LNCAP (cell line): ENCODE data around the gene MPHOSPH9.

ENCODE experiments used
- TF ChIP-seq, protein P1 (sequence below): fragments of 450-650 bp; IDR thresholded peaks from 2 replicates; pipeline ENCODE4 v1.5.1; 2017; ENCODE audit warnings: mild to moderate bottlenecking

Gene MPHOSPH9

DNA sequence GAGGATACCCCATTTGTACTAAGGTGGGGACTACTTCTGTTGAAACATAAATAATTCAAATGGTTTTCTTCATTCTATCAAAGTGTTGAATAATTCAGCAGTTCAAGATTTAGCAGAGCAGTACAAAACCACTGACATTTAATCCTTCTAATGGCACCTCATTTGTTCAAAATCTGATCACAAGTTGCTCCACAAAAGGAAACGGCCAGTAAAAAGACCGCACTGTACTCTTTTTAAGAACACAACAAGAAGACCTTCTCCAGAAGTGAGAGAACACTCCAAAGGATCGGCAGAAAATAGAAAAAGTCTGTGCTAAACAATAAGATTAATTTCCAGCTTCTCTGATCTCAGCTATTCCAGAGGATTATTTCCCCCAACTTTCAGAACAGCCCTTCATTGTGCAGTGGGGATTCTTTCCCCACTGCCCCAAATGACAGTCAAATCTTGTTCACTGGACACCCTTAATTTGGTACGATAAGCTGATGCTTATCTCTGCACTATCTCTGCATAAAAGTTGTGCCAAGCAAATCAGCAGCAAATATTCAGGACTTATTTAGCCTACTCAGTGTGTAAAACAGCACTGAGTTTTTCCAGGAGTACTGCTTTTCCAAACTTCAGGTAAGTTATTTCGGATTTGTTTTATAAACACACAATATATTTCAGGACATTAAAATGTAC lies 5.2 kb downstream of the MPHOSPH9 start:
- TF ChIP-seq, protein P1, sequence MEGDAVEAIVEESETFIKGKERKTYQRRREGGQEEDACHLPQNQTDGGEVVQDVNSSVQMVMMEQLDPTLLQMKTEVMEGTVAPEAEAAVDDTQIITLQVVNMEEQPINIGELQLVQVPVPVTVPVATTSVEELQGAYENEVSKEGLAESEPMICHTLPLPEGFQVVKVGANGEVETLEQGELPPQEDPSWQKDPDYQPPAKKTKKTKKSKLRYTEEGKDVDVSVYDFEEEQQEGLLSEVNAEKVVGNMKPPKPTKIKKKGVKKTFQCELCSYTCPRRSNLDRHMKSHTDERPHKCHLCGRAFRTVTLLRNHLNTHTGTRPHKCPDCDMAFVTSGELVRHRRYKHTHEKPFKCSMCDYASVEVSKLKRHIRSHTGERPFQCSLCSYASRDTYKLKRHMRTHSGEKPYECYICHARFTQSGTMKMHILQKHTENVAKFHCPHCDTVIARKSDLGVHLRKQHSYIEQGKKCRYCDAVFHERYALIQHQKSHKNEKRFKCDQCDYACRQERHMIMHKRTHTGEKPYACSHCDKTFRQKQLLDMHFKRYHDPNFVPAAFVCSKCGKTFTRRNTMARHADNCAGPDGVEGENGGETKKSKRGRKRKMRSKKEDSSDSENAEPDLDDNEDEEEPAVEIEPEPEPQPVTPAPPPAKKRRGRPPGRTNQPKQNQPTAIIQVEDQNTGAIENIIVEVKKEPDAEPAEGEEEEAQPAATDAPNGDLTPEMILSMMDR: no peak

DNA sequence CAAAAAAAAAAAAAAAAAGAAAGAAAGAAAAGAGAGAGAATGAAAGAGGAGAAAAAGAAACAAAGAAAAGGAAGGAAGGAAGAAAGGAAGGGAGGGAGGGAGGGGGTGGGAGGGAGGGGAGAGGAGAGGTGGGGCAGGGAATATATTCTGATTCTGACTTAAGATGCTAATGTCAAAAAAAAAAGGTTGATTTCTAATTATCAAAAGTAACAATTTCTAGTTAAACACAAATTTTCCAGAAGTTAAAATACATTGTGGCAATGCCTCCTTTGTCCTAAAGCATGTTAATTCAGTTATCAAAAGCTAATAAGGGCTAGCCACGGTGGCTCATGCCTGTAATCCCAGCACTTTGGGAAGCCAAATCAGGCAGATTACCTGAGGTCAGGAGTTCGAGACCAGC lies 7.5 kb downstream of the MPHOSPH9 start:
- TF ChIP-seq, protein P1: no peak

DNA sequence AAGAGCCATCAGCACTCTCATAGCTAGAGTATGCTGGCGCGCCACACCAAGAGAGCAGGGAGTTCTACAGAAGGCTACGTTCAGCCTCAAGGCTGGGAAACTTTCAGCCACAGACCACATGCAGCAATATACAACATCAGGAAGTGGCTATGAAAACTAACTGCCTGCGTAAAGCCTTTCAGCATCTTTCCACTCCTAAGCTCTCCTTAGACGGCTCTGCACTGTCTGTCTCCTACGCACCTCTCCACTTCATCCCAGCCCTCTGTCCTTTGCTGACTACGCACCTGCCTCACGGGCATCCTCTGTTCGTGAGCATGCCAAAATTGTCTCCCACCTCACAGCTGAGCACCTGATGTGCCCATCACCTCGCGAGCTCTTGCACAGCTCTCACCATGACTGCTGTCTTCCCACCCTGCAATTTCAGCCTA lies 9.7 kb downstream of the MPHOSPH9 start:
- TF ChIP-seq, protein P1: no peak

DNA sequence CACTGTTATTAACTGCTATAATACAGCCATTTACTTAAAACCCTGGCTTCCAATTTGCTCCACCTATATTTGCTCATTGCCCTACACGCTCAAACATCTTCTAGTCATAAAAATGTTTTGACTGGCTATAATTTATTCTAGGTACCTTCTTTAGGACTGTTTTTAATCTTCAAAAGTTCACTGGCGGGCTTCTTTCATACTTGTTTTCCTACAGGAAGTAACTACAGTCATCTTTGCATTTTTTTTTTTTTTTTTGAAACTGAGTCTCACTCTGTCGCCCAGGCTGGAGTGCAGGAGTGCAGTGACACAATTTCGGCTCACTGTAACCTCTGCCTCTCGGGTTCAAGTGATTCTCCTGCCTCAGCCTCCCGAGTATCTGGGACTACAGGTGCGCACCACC lies 32.5 kb downstream of the MPHOSPH9 start:
- TF ChIP-seq, protein P1: no peak

DNA sequence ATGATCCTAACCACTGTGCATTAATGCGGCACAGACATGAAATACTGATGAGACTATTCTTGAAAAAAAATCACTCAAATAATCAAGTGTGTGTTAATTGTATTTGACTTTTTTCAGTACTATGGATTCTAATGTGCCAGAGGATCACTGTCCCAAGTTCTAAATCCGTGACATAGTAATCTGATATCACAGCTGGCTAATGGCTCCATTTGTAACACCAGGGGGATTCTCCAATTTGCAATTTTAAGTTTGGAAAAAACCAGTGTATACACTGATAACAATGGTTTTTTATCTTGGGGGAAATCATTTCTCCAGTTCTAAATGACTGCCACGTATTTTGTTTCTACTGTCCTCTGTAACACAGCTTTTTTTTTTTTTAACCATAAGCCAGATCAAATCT lies 33.0 kb downstream of the MPHOSPH9 start:
- TF ChIP-seq, protein P1: no peak

DNA sequence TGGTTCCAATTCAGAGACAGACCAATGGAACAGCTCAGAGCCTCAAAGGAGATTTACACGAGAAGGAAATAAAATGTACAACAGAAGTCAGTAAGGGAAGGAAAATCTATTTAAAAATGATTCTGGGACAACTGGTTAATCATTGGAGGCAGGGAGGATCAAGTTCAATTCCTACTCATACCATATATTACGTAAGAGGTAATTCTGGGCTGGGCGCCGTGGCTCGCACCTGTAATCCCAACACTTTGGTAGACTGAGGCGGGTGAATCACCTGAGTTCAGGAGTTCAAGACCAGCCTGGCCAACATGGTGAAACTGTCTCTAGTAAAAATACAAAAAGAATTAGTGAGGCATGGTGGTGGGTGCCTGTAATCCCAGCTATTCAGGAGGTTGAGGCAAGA lies 45.3 kb downstream of the MPHOSPH9 start:
- TF ChIP-seq, protein P1: no peak

DNA sequence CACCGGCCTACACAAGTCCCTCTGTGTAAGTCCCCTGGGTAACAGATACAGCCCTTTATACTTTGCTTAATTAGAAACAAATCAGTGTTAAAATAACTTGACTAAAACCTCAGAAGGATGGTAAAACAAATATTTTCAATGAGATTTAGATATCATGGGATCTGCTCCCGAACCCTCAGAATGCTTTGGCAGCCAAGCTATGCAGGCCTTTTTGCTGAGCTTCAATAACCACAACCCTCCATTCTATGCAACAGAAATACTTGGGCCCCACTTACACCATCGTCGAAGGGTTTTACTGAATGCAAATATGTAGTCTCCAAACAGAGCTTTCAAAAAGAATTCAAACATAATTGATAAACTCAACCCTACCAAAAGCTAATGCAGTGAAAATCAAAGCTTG lies 52.8 kb downstream of the MPHOSPH9 start:
- TF ChIP-seq, protein P1: no peak

DNA sequence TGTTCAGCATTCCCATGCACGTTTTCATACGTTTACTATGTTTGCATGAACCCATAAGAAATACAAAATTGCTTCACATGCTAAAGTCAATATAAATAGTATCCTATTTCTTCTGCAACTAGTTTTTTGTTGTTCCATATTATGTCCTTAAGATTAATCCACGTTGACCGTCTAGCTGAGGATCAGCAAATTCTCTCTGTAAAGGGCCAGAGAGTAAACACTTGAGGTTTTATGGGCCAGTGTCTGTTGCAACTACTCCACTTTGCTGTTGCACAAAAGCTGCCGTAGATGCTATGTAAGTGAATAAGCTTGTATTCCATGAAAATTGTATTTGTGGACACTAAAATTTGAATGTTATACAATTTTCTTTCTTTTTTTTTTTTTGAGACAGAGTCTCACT lies 61.0 kb downstream of the MPHOSPH9 start:
- TF ChIP-seq, protein P1: no peak
